Endothelial cell of umbilical vein (primary cell): ENCODE measurements around the gene SNCAIP. TPM values are rescaled to one million over a fixed set of nuclear protein-coding genes. Genes with fewer than 3 reads are reported as not detected.

ENCODE experiments used
- BruUV-seq: library from RNA; stranded (reverse); fragments of 400-500 nt; replicated peaks from 2 replicates; lab custom pipeline; 2021; lab: Mats Ljungman, UMichigan
- CTCF ChIA-PET: fragments of 300-600, 350-600 bp; sonication (Branson Sonifier 250); formaldehyde crosslinking; loops from one replicate; lab custom pipeline; 2021; ENCODE audit warnings: antibody characterized with exemption, inconsistent platforms; lab: Charles Lee
- POLR2A ChIA-PET: fragments of 300-600, 350-600 bp; sonication (Branson Sonifier 250); formaldehyde crosslinking; loops from one replicate; lab custom pipeline; 2021; ENCODE audit warnings: antibody characterized with exemption, inconsistent platforms; lab: Charles Lee
- DNase-seq: peaks from one replicate; pipeline ENCODE4 v3.0.0-alpha.2; 2011; ENCODE audit warnings: low read depth, low spot score
- FAIRE-seq: peaks from 2 replicates; lab custom pipeline; 2011; peaks lifted over from hg19 to GRCh38; lab: Jason Lieb, UNC
- H2AFZ ChIP-seq: 2 replicates; pipeline ENCODE4 v1.6.0; 2012; ENCODE audit warnings: low read depth, low read length, control low read depth, inconsistent platforms
- H3K27ac ChIP-seq: 2 replicates; pipeline ENCODE4 v1.5.1; 2011; ENCODE audit warnings: low read depth, mild to moderate bottlenecking, control low read depth, low read length, moderate library complexity; ENCODE audit not compliant: insufficient read depth
- H3K27me3 ChIP-seq, 2 experiments: 2 replicates each; pipeline versions ENCODE4 v1.6.0 to v1.6.1; 2011; ENCODE audit warnings: low read length in 2 of 2, mixed read lengths in 1 of 2; ENCODE audit not compliant: control insufficient read depth in 2 of 2, insufficient read depth in 2 of 2
- H3K36me3 ChIP-seq, 2 experiments: 2 replicates in 1 of 2; 3 replicates in 1 of 2; pipeline ENCODE4 v1.5.1; 2011; ENCODE audit warnings: low read length in 2 of 2, mild to moderate bottlenecking in 1 of 2, moderate library complexity in 1 of 2; ENCODE audit not compliant: control insufficient read depth in 2 of 2, insufficient read depth in 2 of 2; ENCODE audit errors: extremely low read depth in 1 of 2
- H3K4me1 ChIP-seq: 3 replicates; pipeline ENCODE4 v1.5.1; 2011; ENCODE audit warnings: mild to moderate bottlenecking, low read length; ENCODE audit not compliant: control insufficient read depth, insufficient read depth; ENCODE audit errors: extremely low read depth
- H3K4me2 ChIP-seq: 2 replicates; pipeline ENCODE4 v1.6.1; 2011; ENCODE audit warnings: low read length, control low read depth, mixed read lengths; ENCODE audit not compliant: insufficient read depth
- H3K4me3 ChIP-seq, 3 experiments: fragments of 200-600 bp in 1 of 3; sonication (generic), shearing (Covaris generic) in 1 of 3; replicated peaks in 1 of 3; 2 replicates each; pipeline ENCODE4 v1.5.1; 2011 to 2016; ENCODE audit warnings: control low read depth in 3 of 3, low read length in 3 of 3, mild to moderate bottlenecking in 2 of 3, inconsistent platforms in 1 of 3, low read depth in 1 of 3, moderate library complexity in 1 of 3; ENCODE audit not compliant: insufficient read depth in 1 of 3
- H3K79me2 ChIP-seq: 2 replicates; pipeline ENCODE4 v1.6.0; 2012; ENCODE audit warnings: low read length, inconsistent platforms; ENCODE audit not compliant: control insufficient read depth, insufficient read depth
- H3K9ac ChIP-seq: replicated peaks from 2 replicates; pipeline ENCODE3; 2011; ENCODE audit warnings: low read length, control low read depth; ENCODE audit not compliant: insufficient read depth; ENCODE audit errors: extremely low read depth
- H3K9me1 ChIP-seq: replicated peaks from 3 replicates; pipeline ENCODE4 v1.6.0; 2011; ENCODE audit warnings: mild to moderate bottlenecking, low read length; ENCODE audit not compliant: control insufficient read depth, insufficient read depth; ENCODE audit errors: extremely low read depth
- H3K9me3 ChIP-seq: replicated peaks from 2 replicates; pipeline ENCODE4 v1.5.1; 2012; ENCODE audit warnings: low read length, inconsistent platforms; ENCODE audit not compliant: control insufficient read depth, insufficient read depth
- H4K20me1 ChIP-seq: replicated peaks from 2 replicates; pipeline ENCODE3; 2011; ENCODE audit warnings: mild to moderate bottlenecking, low read length; ENCODE audit not compliant: control insufficient read depth, insufficient read depth; ENCODE audit errors: extremely low read depth
- EZH2 ChIP-seq: IDR thresholded peaks from 2 replicates; pipeline ENCODE4 v1.6.1; 2012; ENCODE audit warnings: borderline replicate concordance, low read depth, mild to moderate bottlenecking, moderate library complexity, low read length, inconsistent platforms; ENCODE audit not compliant: severe bottlenecking
- FOS ChIP-seq: IDR thresholded peaks from 2 replicates; pipeline ENCODE4 v1.6.1; 2011; ENCODE audit warnings: mild to moderate bottlenecking, low read length, moderate library complexity, borderline replicate concordance; ENCODE audit not compliant: insufficient read depth
- GATA2 ChIP-seq: IDR thresholded peaks from 2 replicates; pipeline ENCODE4 v1.7.0; 2011; ENCODE audit warnings: low read depth, mild to moderate bottlenecking, moderate library complexity, mixed read lengths, low read length; ENCODE audit not compliant: insufficient read length, insufficient read depth
- JUN ChIP-seq: IDR thresholded peaks from 2 replicates; pipeline ENCODE4 v1.6.1; 2011; ENCODE audit warnings: borderline replicate concordance, low read depth; ENCODE audit not compliant: insufficient read length, insufficient read depth
- MYC ChIP-seq: IDR thresholded peaks from one replicate; pipeline ENCODE4 v1.6.1; 2011; ENCODE audit warnings: mild to moderate bottlenecking, low read depth, low read length
- POLR2A ChIP-seq: IDR thresholded peaks from 2 replicates; pipeline ENCODE4 v1.6.1; 2012; ENCODE audit warnings: low read depth, mild to moderate bottlenecking, control low read depth, low read length
- POLR2AphosphoS5 ChIP-seq: IDR thresholded peaks from 2 replicates; pipeline ENCODE4 v1.6.1; 2012; ENCODE audit warnings: low read depth, mild to moderate bottlenecking, control low read depth, low read length, moderate library complexity; ENCODE audit not compliant: insufficient read depth
- dilution Hi-C: fragments of 300-500 bp; cut with MboI; formaldehyde crosslinking; loops from one replicate; pipeline ENCODE4 v1.15.0; 2019; ENCODE audit warnings: low sequenced_read_pairs; ENCODE audit not compliant: extremely low pct_ligation_motif_present
- intact Hi-C: fragments of 100-400 bp; cut with micrococcal nuclease; formaldehyde crosslinking; loops from one replicate; pipeline ENCODE4 v1.10.0; 2022
- polyA plus RNA-seq, 4 experiments: library from polyadenylated mRNA; depleted of rRNA in 3 of 4; stranded (reverse) in 3 of 4; unstranded in 1 of 4; fragments of >200 nt; gene quantifications; 2 replicates each; pipeline versions ENCODE4 v1.2.1 to v1.2.3, GENCODE V29; 2011 to 2012; ENCODE audit warnings: missing spikeins in 1 of 4
- total RNA-seq: library from RNA; stranded (reverse); gene quantifications from 2 replicates; pipeline ENCODE4 v1.2.3, GENCODE V29; 2021
- TF ChIP-seq, protein P1 (sequence below), 2 donors: IDR thresholded peaks; 1 replicate in 1 of 2; 2 replicates in 1 of 2; pipeline ENCODE4 v1.5.1; 2011; ENCODE audit warnings: low read length in 2 of 2, mild to moderate bottlenecking in 2 of 2, moderate library complexity in 2 of 2, control low read depth in 1 of 2, inconsistent platforms in 1 of 2, low read depth in 1 of 2; ENCODE audit not compliant: insufficient read depth in 1 of 2; ENCODE audit errors: extremely low read depth in 1 of 2
- TF ChIP-seq, protein P2 (sequence below): IDR thresholded peaks from 2 replicates; pipeline ENCODE4 v1.6.1; 2011; ENCODE audit not compliant: insufficient read depth, insufficient read length

The SNCAIP gene
- total and polyA plus RNA-seq, 2 donors (not counting 3 experiments of a cell fraction or from before 2014, with no cell fraction given): 13.1 to 42.0 TPM

DNA sequence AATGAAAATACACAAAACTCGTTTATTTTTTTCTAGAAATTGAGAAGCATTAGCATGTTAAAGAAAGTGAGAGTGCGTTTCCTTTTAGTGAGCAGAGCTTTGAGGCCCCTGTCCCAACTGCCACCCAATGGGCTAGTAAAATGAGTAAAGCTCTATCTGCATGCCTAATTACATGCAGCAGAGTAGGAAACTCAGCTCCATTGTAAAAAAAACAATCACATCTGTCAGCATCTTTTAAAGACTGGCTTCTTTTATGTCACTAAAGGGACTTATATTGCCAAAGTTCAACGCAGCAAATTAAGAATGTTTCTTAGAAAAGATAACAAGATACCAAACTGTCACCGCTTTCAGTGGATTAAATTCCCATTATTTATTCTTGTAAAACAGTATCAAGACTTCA lies 154.0 kb downstream of the SNCAIP start:
- H3K9ac ChIP-seq: no peak overlapping the region
- no peaks in the 10 kb centered on the region for H4K20me1 ChIP-seq
- H3K9me3 ChIP-seq: no peaks in the 10 kb centered on the region
- ChIA-PET CTCF (interaction anchor here (0.9 kb wide), 1 partner anchor 270 kb away, joined by 3 read pairs; no protein-coding TSS in a partner anchor), POLR2A (no interaction called here)
- no peaks in the 10 kb centered on the region for H3K4me1 ChIP-seq
- no peaks in the 10 kb centered on the region for H3K27me3 ChIP-seq
- H3K36me3 ChIP-seq: no peaks in the 10 kb centered on the region
- dilution Hi-C loops (no loop called here), intact Hi-C loops (no loop called here)
- BruUV-seq: no TSS peak
- no peak overlapping the region for H3K27ac ChIP-seq
- no peak for TF ChIP-seq GATA2
- TF ChIP-seq, protein P1, sequence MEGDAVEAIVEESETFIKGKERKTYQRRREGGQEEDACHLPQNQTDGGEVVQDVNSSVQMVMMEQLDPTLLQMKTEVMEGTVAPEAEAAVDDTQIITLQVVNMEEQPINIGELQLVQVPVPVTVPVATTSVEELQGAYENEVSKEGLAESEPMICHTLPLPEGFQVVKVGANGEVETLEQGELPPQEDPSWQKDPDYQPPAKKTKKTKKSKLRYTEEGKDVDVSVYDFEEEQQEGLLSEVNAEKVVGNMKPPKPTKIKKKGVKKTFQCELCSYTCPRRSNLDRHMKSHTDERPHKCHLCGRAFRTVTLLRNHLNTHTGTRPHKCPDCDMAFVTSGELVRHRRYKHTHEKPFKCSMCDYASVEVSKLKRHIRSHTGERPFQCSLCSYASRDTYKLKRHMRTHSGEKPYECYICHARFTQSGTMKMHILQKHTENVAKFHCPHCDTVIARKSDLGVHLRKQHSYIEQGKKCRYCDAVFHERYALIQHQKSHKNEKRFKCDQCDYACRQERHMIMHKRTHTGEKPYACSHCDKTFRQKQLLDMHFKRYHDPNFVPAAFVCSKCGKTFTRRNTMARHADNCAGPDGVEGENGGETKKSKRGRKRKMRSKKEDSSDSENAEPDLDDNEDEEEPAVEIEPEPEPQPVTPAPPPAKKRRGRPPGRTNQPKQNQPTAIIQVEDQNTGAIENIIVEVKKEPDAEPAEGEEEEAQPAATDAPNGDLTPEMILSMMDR (IDR thresholded peaks at IDR 0.05; ENCODE audit: extremely low read depth in 1 of 2, insufficient read depth in 1 of 2, low read depth in 1 of 2, low read length in 2 of 2): no peak
- no peak overlapping the region for H3K4me2 ChIP-seq
- FAIRE-seq: no peak
- no peak overlapping the region for H3K4me3 ChIP-seq
- no peak for DNase-seq
- no peaks in the 10 kb centered on the region for H3K9me1 ChIP-seq
- no peak overlapping the region for H2AFZ ChIP-seq
- no peaks in the 10 kb centered on the region for H3K79me2 ChIP-seq

DNA sequence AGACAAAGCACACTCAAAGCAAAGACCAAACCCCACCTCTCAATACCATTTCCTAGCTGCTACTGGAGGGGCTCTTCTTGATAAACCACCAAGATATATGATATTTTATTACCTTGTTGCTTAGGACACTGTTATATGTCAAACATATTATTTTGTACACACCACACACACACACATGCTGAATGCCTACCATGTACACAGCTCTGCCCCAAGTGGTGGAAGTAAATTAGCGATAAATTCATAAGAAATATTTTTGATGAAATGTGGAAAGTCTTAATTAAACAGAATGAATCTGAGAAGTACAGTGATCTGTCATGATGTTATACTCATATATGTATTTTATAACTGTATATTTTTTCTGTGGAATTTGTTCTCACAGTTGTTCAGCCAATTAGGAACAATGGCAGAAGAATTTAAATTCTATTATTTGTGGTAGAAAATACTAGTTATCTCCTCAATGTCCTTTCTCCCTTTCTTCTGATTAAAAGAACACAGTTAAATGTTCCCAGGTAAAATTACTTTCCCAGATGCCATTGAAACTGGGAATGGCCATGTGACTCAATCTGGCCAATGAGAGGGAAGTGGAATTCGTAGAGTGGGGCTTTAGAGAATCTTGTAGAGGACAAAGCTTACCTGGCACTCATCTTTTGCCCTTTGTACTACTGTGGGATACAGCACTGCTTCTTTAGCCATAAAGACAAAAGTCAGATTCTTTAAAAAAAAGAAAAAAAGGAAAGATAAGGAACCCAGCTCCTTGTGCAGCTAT lies 156.5 kb downstream of the SNCAIP start:
- dilution Hi-C loops: no loop called here
- H3K4me2 ChIP-seq: no peak overlapping the region
- H3K27ac ChIP-seq: no peak overlapping the region
- ChIA-PET CTCF (no interaction called here), POLR2A (no interaction called here)
- TF ChIP-seq, protein P2, sequence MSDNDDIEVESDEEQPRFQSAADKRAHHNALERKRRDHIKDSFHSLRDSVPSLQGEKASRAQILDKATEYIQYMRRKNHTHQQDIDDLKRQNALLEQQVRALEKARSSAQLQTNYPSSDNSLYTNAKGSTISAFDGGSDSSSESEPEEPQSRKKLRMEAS: no peak
- no peak for TF ChIP-seq JUN
- no peak for TF ChIP-seq EZH2
- TF ChIP-seq GATA2: no peak
- TF ChIP-seq, protein P1 (IDR thresholded peaks at IDR 0.05; ENCODE audit: extremely low read depth in 1 of 2, insufficient read depth in 1 of 2, low read depth in 1 of 2, low read length in 2 of 2): no peak
- TF ChIP-seq FOS: no peak
- no peak for TF ChIP-seq POLR2AphosphoS5
- no peak for TF ChIP-seq POLR2A
- no peak for TF ChIP-seq MYC
- intact Hi-C loops: no loop called here
- H3K4me3 ChIP-seq: no peak overlapping the region
- no peaks in the 10 kb centered on the region for H3K36me3 ChIP-seq
- no peaks in the 10 kb centered on the region for H3K27me3 ChIP-seq
- H3K9me3 ChIP-seq: no peaks in the 10 kb centered on the region
- no peak overlapping the region for H2AFZ ChIP-seq
- no peaks in the 10 kb centered on the region for H3K9me1 ChIP-seq
- BruUV-seq: no TSS peak
- FAIRE-seq (no peak), DNase-seq (no peak)
- H4K20me1 ChIP-seq: no peaks in the 10 kb centered on the region
- no peak overlapping the region for H3K9ac ChIP-seq
- no peaks in the 10 kb centered on the region for H3K79me2 ChIP-seq
- H3K4me1 ChIP-seq: no peaks in the 10 kb centered on the region
